Stimulated activated naive CD8-positive, alpha-beta T cell treated with anti-CD3 and anti-CD28 coated beads, Interleukin-15, amount 100 ng/mL, for 72 hours (primary cell): ENCODE results near the gene UCN.

ENCODE experiments used
- ATAC-seq: fragments of 150-1000 bp; cut with Tn5 transposase; 2 replicates; pipeline ENCODE4 v1.10.0; 2021; ENCODE audit warnings: mild to moderate bottlenecking, moderate library complexity
- DNase-seq, 2 donors: peaks; one replicate each; pipeline ENCODE4 v3.0.0; 2021 to 2022
- H3K27ac Mint-ChIP-seq, 2 donors: one replicate each; pipeline ENCODE4 v1.8.0; 2022; ENCODE audit warnings: mild to moderate bottlenecking in 2 of 2, mixed read lengths in 2 of 2, moderate library complexity in 2 of 2
- H3K27me3 Mint-ChIP-seq: one replicate; pipeline ENCODE4 v1.8.0; 2022; ENCODE audit warnings: mixed read lengths
- H3K4me1 Mint-ChIP-seq: one replicate; pipeline ENCODE4 v1.8.0; 2022; ENCODE audit warnings: mild to moderate bottlenecking, mixed read lengths
- H3K4me3 Mint-ChIP-seq, 2 donors: one replicate each; pipeline ENCODE4 v1.8.0; 2022; ENCODE audit warnings: mild to moderate bottlenecking in 2 of 2, mixed read lengths in 2 of 2, moderate library complexity in 1 of 2
- H3K9me3 Mint-ChIP-seq, 2 donors: one replicate each; pipeline ENCODE4 v1.8.0; 2022; ENCODE audit warnings: mixed read lengths in 2 of 2

Gene UCN

GRCh38 chr2:27262379-27263286 is 45.6 kb downstream of the UCN start, which contains the start of gene SLC30A3:
SLC30A3 (minus strand) TSS chr2:27263047; CDS start chr2:27262906, 141 bp downstream.
- peaks cover 26% of the 10 kb centered on the region for H3K4me1 Mint-ChIP-seq
- H3K9me3 Mint-ChIP-seq: no peaks in the 10 kb centered on the region
- H3K27ac Mint-ChIP-seq: peak within 1 kb of the TSS in 1 of 2 donors; percentile 76
- peak within 1 kb of the TSS; percentile 90 to 95 for H3K4me3 Mint-ChIP-seq
- ATAC-seq: peak; percentile 59
- DNase-seq: peak; percentile 50 to 57
- H3K27me3 Mint-ChIP-seq: peaks cover 43% of the 10 kb centered on the region

- Mint-ChIP-seq H3K27me3 (peaks cover 50% of the 10 kb centered on the region), H3K27ac (no peak overlapping the region)
These were observed 46.3 kb downstream of the UCN start for GRCh38 chr2:27261926-27262298.

GRCh38 chr2:27261241-27261925 is 46.9 kb downstream of the UCN start:
- peaks cover 56% of the 10 kb centered on the region for H3K27me3 Mint-ChIP-seq
- peaks cover 26% of the 10 kb centered on the region for H3K4me1 Mint-ChIP-seq

More at GRCh38 chr2:27261926-27262298, 46.3 kb downstream of the UCN start:
- Mint-ChIP-seq H3K9me3 (no peaks in the 10 kb centered on the region), H3K4me3 (peak overlapping the region; percentile 66 to 78), H3K4me1 (peaks cover 26% of the 10 kb centered on the region)
- no peak for ATAC-seq
- no peak for DNase-seq

DNA sequence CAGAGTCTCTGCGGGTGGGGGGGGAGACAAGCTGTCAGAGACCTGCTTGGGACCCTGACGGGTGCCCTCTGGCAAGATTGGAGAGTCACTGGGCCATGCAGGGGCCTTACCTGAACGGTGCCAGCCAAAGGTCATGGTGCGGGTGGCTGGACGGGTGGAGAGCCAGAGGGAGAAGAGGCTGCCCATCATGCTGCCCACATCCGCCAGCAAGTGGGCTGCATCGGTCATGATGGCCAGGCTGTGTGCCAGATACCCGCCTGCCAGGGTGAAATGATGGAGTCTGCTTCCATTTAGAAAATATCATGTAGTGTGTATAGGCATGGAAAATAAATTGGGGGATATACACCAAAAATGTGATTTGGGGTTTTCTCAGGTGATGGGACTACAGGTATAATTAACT is 50.2 kb downstream of the UCN start:
- Mint-ChIP-seq H3K4me3 (no peak overlapping the region), H3K4me1 (peaks cover 14% of the 10 kb centered on the region), H3K9me3 (no peaks in the 10 kb centered on the region), H3K27ac (no peak overlapping the region), H3K27me3 (peaks cover 74% of the 10 kb centered on the region)
- DNase-seq (no peak), ATAC-seq (no peak)

More at GRCh38 chr2:27261241-27261925, 46.9 kb downstream of the UCN start:
- H3K9me3 Mint-ChIP-seq: no peaks in the 10 kb centered on the region
- no peak for ATAC-seq
- no peak for DNase-seq
- no peak overlapping the region for H3K27ac Mint-ChIP-seq
- H3K4me3 Mint-ChIP-seq: peak overlapping the region; percentile 66 to 78
